Suprapubic skin (tissue), 4 donors: ENCODE data around the gene SMC5.

Experiments used
- CTCF ChIP-seq, 2 donors: fragments of 200-600 bp in 1 of 2; fragments of 450-650 bp in 1 of 2; sonication (generic) in 1 of 2; IDR thresholded peaks; one replicate each; pipeline ENCODE4 v1.5.1; 2016 to 2019; ENCODE audit warnings: antibody characterized with exemption in 2 of 2, mild to moderate bottlenecking in 1 of 2, moderate library complexity in 1 of 2
- EP300 ChIP-seq: sonication (generic); formaldehyde crosslinking; IDR thresholded peaks from one replicate; pipeline ENCODE4 v1.6.1; 2017; ENCODE audit warnings: antibody characterized with exemption
- POLR2A ChIP-seq, 2 donors: fragments of 450-650 bp; IDR thresholded peaks; one replicate each; pipeline ENCODE4 v1.6.1; 2017; ENCODE audit warnings: antibody characterized with exemption in 2 of 2, mild to moderate bottlenecking in 2 of 2, moderate library complexity in 2 of 2
- POLR2AphosphoS5 ChIP-seq, 3 donors: sonication (generic); formaldehyde crosslinking; IDR thresholded peaks; one replicate each; pipeline ENCODE4 v1.6.1; 2017; ENCODE audit warnings: antibody characterized with exemption in 3 of 3

GRCh38 chr9:70399141-70399540 lies 140.4 kb downstream of the SMC5 start:
- TF ChIP-seq CTCF (IDR thresholded peaks at IDR 0.05), result no peak
- TF ChIP-seq EP300, result no peak
- no peak for TF ChIP-seq POLR2A (IDR thresholded peaks at IDR 0.05)
- TF ChIP-seq POLR2AphosphoS5 (IDR thresholded peaks at IDR 0.05), result no peak
